Activated CD8-positive, alpha-beta memory T cell treated with anti-CD3 and anti-CD28 coated beads, Interleukin-2, amount 50 U/mL, for 1 hour (primary cell): ENCODE data around the gene AP1M1.
A peak's percentile ranks its signal among the peaks of the same experiment; 100 is the strongest.
"Not testable (repeated sequence)": the region's sequence is repeated elsewhere in the genome, so short reads cannot be mapped to it uniquely, and the experiment has no call there.

Experiments
- DNase-seq: peaks from one replicate; pipeline ENCODE4 v3.0.0-alpha.2; 2020; ENCODE audit errors: extremely low read depth

Gene AP1M1

DNA sequence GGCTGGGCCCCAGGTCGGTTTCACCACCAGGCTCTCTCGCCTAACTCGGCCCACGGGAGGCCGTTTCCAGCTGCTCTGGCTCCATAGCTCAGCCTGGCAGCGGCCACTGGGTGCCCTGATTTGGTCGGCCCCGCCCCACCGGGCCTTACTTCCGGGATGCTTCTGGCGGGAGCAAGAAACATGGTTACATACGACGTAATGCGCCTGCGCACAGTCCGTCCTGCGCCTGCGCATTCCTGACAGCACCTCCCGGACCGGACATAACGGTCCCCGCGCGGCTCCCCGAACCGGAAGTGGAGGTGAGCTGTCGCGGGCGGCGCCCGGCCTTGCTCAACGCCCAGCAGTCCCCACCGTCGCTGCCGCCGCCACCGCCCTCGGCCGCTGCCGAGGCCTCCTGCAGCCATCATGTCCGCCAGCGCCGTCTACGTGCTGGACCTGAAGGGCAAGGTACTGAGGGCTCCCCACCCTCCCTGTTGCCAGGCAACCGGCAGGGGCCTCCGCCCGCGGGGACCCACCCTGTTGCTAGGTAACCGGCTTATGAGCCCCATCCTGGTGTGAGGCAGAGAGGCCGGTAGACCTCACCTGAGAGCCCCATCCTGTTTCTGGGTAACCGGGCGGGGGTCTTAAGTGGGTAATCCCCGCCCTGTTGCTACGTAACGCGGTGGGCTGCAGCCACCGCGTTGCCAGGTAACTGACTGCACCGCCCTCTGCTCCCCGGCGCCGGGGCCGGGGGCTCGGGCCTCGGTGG is at the start of gene AP1M1:
TSS of gene AP1M1 (plus strand) at position 290 of the 748 bp plus-strand sequence. CDS start at position 406, 116 bp downstream.
- DNase-seq = peak; percentile 87

- DNase-seq = no peak
Observed at GRCh38 chr19:16148443-16149229, 49.1 kb upstream of the AP1M1 start.

GRCh38 chr19:16153582-16154336 is 44.0 kb upstream of the AP1M1 start:
- DNase-seq = no peak

DNA sequence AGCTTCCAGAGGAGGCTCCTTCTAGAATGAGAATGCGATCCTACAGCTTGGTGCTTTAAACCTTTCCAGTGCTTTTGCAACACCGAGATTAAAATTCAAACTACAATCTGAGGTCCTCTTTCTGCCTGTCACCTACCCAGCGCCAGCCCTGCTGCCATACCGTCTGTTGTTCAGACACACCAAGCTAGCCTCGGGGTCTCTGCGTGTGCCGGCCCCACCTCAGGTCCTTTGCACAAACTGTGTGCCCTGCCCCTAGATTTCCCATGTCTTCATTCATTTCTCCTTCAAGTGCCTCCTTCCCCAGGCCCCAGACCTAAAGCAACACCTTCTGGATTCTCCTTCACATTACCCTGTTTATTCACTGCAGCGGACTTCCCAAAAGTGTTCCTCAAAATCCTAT is 43.2 kb upstream of the AP1M1 start:
- no peak for DNase-seq

DNA sequence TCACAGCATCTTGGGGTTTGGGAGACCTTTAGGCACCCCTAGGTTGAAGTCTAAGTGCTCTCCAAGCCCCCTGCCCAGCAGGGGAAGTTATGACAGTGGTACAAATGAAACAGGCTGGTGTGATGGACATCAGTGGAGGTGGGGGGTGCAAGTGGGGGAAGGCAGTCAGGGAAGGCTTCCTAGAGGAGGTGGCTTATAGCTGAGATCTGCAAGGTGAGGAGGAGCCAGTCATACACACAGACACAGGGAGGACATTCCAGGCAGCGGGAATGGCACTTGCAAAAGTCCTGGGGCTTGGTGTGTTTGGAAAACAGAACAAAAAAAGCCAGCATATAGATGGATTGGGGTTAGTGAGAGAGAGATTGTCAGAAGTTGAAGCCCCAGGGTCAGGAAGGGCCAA is 42.6 kb upstream of the AP1M1 start:
- DNase-seq = no peak

DNA sequence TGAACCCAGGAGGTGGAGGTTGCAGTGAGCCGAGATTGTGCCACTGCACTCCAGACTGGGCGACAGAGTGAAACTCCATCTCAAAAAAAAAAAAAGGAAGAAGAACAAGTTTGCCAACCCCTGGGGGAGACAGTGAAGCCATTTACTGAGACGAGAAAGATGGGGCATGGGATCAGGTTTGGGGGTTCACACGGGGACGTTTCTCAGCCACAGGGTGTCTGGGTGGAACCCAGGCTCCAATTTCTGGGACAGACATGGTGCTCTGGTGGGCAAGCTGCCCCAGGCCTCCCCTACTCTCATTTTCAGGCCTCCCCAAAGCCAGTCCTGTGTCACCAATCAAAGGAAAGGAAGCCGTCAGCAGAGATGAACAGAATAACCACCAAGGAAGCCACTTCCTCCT is 40.8 kb upstream of the AP1M1 start:
- no peak for DNase-seq

GRCh38 chr19:16157601-16158000 is 40.1 kb upstream of the AP1M1 start:
- no peak for DNase-seq

GRCh38 chr19:16159655-16160054 is 38.1 kb upstream of the AP1M1 start:
- no peak for DNase-seq

DNA sequence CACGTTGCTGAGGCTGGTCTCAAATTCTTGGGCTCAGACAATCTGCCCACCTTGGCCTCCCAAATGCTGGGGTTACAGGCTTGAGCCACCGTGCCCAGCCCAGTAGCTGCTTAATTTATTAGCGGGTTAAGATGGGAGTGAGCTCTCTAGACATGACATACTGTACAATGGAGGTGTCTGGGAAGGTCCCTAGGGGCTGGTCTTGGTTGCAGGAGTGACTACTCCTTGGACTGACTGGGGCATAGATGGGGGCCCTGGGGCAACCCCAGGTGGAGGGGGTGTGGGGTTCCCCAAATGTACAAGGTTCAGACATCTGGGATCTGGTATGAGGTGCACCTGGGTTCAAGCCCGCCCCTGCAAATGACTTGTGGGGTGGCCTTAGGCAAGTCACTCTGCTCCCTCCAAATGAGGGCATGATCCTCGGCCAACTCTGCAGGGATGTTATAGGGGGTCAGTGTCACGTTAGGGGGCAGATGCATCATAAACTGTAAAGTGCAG is 37.2 kb upstream of the AP1M1 start:
- DNase-seq = no peak

GRCh38 chr19:16160943-16161560 is 36.7 kb upstream of the AP1M1 start:
- no peak for DNase-seq

GRCh38 chr19:16161840-16162239 is 35.9 kb upstream of the AP1M1 start:
- DNase-seq = no peak

GRCh38 chr19:16164222-16164890 is 33.4 kb upstream of the AP1M1 start:
- DNase-seq = no peak

- no peak for DNase-seq
Observed at GRCh38 chr19:16166417-16166816, 31.3 kb upstream of the AP1M1 start.

- DNase-seq = no peak
Observed at GRCh38 chr19:16167055-16167454, 30.7 kb upstream of the AP1M1 start.

- DNase-seq = no peak
Observed at GRCh38 chr19:16168465-16169081, 29.1 kb upstream of the AP1M1 start.

DNA sequence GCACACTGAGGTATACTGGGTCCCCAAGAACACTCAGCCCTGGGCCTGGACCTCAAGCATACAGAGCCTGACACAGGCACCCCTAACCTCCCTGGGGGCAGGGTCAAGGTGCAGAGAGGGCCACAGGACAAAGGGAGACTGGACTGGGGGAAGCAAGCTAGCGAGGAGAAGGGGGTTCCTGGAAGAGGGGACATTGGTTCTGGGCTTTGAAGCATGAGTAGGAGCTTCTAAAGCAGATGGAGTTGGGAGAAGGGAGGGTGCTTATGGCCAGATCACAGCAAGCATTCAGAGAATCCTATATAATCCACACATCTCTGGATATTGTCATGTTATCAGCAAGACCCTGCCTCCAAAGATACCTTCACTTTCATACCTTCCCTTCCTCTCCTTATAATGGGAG is 27.6 kb upstream of the AP1M1 start:
- DNase-seq = no peak

GRCh38 chr19:16175954-16176353 is 21.8 kb upstream of the AP1M1 start:
- no peak for DNase-seq

- DNase-seq = not testable (repeated sequence)
Observed at GRCh38 chr19:16178866-16179265, 18.8 kb upstream of the AP1M1 start.

- no peak for DNase-seq
Observed at GRCh38 chr19:16180611-16181010, 17.1 kb upstream of the AP1M1 start.

DNA sequence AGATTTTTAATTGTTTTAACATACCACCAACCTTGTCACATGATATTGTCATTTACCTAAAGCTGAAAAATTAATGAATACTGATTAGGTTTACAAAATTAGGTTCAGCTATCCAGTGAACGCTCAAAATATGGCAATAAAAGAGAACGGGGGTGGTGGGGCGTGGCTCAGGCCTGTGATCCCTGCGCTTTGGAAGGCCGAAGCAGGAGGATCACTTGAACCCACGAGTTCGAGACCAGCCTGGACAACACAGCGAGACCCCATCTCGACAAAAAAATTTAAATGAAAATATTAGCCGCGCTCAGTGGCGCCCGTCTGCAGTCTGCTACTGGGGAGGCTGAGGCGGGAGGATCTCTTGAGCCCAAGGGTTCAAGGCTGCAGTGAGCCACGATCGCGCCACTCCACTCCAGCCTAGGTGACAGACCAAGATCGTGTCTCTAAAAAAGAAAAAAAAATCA is 13.0 kb upstream of the AP1M1 start:
- DNase-seq = no peak
